ENCODE data around the gene IL2RG.

IL2RG gene

GRCh38 chrX:71154196-71154595, 42.8 kb upstream of the IL2RG start:
- Histone ChIP-seq H3K9me3 (no peaks in the 10 kb centered on the region), H3K27me3 (no peaks in the 10 kb centered on the region), H3K4me3 (ENCODE audit: low read depth in 1 of 2, low read length in 1 of 2) (no peak overlapping the region), H3K27ac (no peak overlapping the region), H3K36me3 (peaks cover 13% of the 10 kb centered on the region), H3K4me1 (ENCODE audit: control insufficient read depth in 1 of 2, insufficient read depth in 1 of 2, low read depth in 1 of 2, low read length in 1 of 2) (no peaks in the 10 kb centered on the region)
- TF ChIP-seq CTCF (IDR thresholded peaks at IDR 0.05): no peak

GRCh38 chrX:71151366-71151765, 40.0 kb upstream of the IL2RG start:
- no peak overlapping the region for H3K27ac ChIP-seq
- H3K27me3 ChIP-seq: no peaks in the 10 kb centered on the region
- peaks cover 2 to 3% of the 10 kb centered on the region in 2 experiments for H3K4me1 ChIP-seq (ENCODE audit: control insufficient read depth in 1 of 2, insufficient read depth in 1 of 2, low read depth in 1 of 2, low read length in 1 of 2)
- H3K4me3 ChIP-seq (ENCODE audit: low read depth in 1 of 2, low read length in 1 of 2): no peak overlapping the region
- H3K36me3 ChIP-seq: peaks cover 9% of the 10 kb centered on the region
- no peak for TF ChIP-seq CTCF (IDR thresholded peaks at IDR 0.05)
- H3K9me3 ChIP-seq: no peaks in the 10 kb centered on the region

- peaks cover 11 to 13% of the 10 kb centered on the region in 2 experiments for H3K4me1 ChIP-seq (ENCODE audit: control insufficient read depth in 1 of 2, insufficient read depth in 1 of 2, low read depth in 1 of 2, low read length in 1 of 2)
- H3K27ac ChIP-seq: no peak overlapping the region
- no peak for TF ChIP-seq CTCF (IDR thresholded peaks at IDR 0.05)
- no peaks in the 10 kb centered on the region for H3K27me3 ChIP-seq
- peaks cover 3% of the 10 kb centered on the region for H3K36me3 ChIP-seq
- H3K9me3 ChIP-seq: no peaks in the 10 kb centered on the region
- H3K4me3 ChIP-seq (ENCODE audit: low read depth in 1 of 2, low read length in 1 of 2): no peak overlapping the region
Measured at GRCh38 chrX:71148278-71148663, 36.9 kb upstream of the IL2RG start.

GRCh38 chrX:71147496-71148277, 36.3 kb upstream of the IL2RG start:
- Histone ChIP-seq H3K4me1 (ENCODE audit: control insufficient read depth in 1 of 2, insufficient read depth in 1 of 2, low read depth in 1 of 2, low read length in 1 of 2) (peaks cover 11 to 13% of the 10 kb centered on the region in 2 experiments), H3K27ac (no peak overlapping the region), H3K27me3 (no peaks in the 10 kb centered on the region), H3K9me3 (no peaks in the 10 kb centered on the region), H3K36me3 (peaks cover 9% of the 10 kb centered on the region), H3K4me3 (ENCODE audit: low read depth in 1 of 2, low read length in 1 of 2) (no peak overlapping the region)
- TF ChIP-seq CTCF (IDR thresholded peaks at IDR 0.05): no peak

GRCh38 chrX:71144651-71145050, 33.3 kb upstream of the IL2RG start, which contains the start of gene NLGN3:
Gene NLGN3, plus strand, starts transcription at chrX:71144841. Its CDS starts 2,909 bp downstream, at chrX:71147750.
- TF ChIP-seq CTCF (IDR thresholded peaks at IDR 0.05): no peak
- H3K36me3 ChIP-seq: peaks cover 36% of the 10 kb centered on the region
- H3K27ac ChIP-seq: peak within 1 kb of the TSS; percentile 43
- peaks cover 11 to 13% of the 10 kb centered on the region in 2 experiments for H3K4me1 ChIP-seq (ENCODE audit: control insufficient read depth in 1 of 2, insufficient read depth in 1 of 2, low read depth in 1 of 2, low read length in 1 of 2)
- H3K27me3 ChIP-seq: no peaks in the 10 kb centered on the region
- no peaks in the 10 kb centered on the region for H3K9me3 ChIP-seq
- peak within 1 kb of the TSS in 1 of 2 experiments; percentile 20 for H3K4me3 ChIP-seq (ENCODE audit: low read depth in 1 of 2, low read length in 1 of 2)
